H9 (cell line): ENCODE data around the gene PLXNA1. TPM values are rescaled to one million over a fixed set of nuclear protein-coding genes. Genes with fewer than 3 reads are reported as not detected.

Experiments
- DNase-seq: peaks from one replicate; pipeline ENCODE4 v3.0.0-alpha.2; 2017
- H2AFZ ChIP-seq: one replicate; pipeline ENCODE4 v1.6.1; 2013; ENCODE audit warnings: mild to moderate bottlenecking, low read length, control low read depth, moderate library complexity
- H2AK5ac ChIP-seq: 2 replicates; pipeline ENCODE4 v1.6.1; 2013; ENCODE audit warnings: low read length, control low read depth, mixed read lengths; ENCODE audit not compliant: insufficient read length
- H2BK120ac ChIP-seq: one replicate; pipeline ENCODE4 v1.6.1; 2013; ENCODE audit warnings: low read depth, mild to moderate bottlenecking, low read length, control low read depth, inconsistent platforms; ENCODE audit not compliant: poor library complexity, severe bottlenecking
- H2BK12ac ChIP-seq: 2 replicates; pipeline ENCODE4 v1.6.1; 2013; ENCODE audit warnings: low read length, control low read depth, mixed read lengths, low read depth; ENCODE audit not compliant: insufficient read length
- H2BK15ac ChIP-seq: 2 replicates; pipeline ENCODE4 v1.6.1; 2013; ENCODE audit warnings: low read depth, low read length, control low read depth
- H2BK20ac ChIP-seq: one replicate; pipeline ENCODE4 v1.6.1; 2013; ENCODE audit warnings: low read depth, mild to moderate bottlenecking, low read length, control low read depth, inconsistent platforms; ENCODE audit not compliant: poor library complexity, severe bottlenecking
- H2BK5ac ChIP-seq: 2 replicates; pipeline ENCODE4 v1.6.1; 2013; ENCODE audit warnings: low read length, control low read depth, mixed read lengths; ENCODE audit not compliant: insufficient read length
- H3K14ac ChIP-seq: 2 replicates; pipeline ENCODE4 v1.6.1; 2013; ENCODE audit warnings: low read length, control low read depth; ENCODE audit not compliant: insufficient read depth
- H3K18ac ChIP-seq: 2 replicates; pipeline ENCODE4 v1.6.1; 2013; ENCODE audit warnings: low read depth, mild to moderate bottlenecking, mixed read lengths, low read length, control low read depth; ENCODE audit not compliant: insufficient read length
- H3K23ac ChIP-seq: 2 replicates; pipeline ENCODE4 v1.6.1; 2013; ENCODE audit warnings: low read length, control low read depth, mixed read lengths, low read depth; ENCODE audit not compliant: insufficient read length
- H3K23me2 ChIP-seq: 2 replicates; pipeline ENCODE4 v1.6.1; 2013; ENCODE audit warnings: low read depth, mild to moderate bottlenecking, mixed read lengths, low read length, control low read depth; ENCODE audit not compliant: insufficient read length, poor library complexity, severe bottlenecking
- H3K27ac ChIP-seq: 2 replicates; pipeline ENCODE4 v1.5.1; 2013; ENCODE audit warnings: low read length, control low read depth, mixed read lengths, low read depth; ENCODE audit not compliant: insufficient read length
- H3K27me3 ChIP-seq: 2 replicates; pipeline ENCODE4 v1.6.1; 2013; ENCODE audit warnings: low read length, control low read depth, inconsistent platforms; ENCODE audit not compliant: insufficient read depth
- H3K4ac ChIP-seq: 2 replicates; pipeline ENCODE4 v1.6.1; 2013; ENCODE audit warnings: low read depth, mild to moderate bottlenecking, control low read depth, inconsistent platforms, low read length, moderate library complexity
- H3K4me1 ChIP-seq: 2 replicates; pipeline ENCODE4 v1.6.1; 2013; ENCODE audit warnings: low read length, control low read depth, inconsistent platforms; ENCODE audit not compliant: insufficient read depth
- H3K4me2 ChIP-seq: 2 replicates; pipeline ENCODE4 v1.6.1; 2013; ENCODE audit warnings: low read length, control low read depth, mixed read lengths; ENCODE audit not compliant: insufficient read length, insufficient read depth
- H3K56ac ChIP-seq: 2 replicates; pipeline ENCODE4 v1.6.1; 2013; ENCODE audit warnings: low read depth, mild to moderate bottlenecking, mixed read lengths, low read length, control low read depth; ENCODE audit not compliant: insufficient read length
- H3K79me1 ChIP-seq: 2 replicates; pipeline ENCODE4 v1.6.1; 2013; ENCODE audit warnings: low read depth, mild to moderate bottlenecking, moderate library complexity, low read length, control low read depth, inconsistent platforms; ENCODE audit not compliant: insufficient read depth, poor library complexity, severe bottlenecking
- H3K79me2 ChIP-seq: 2 replicates; pipeline ENCODE4 v1.6.1; 2013; ENCODE audit warnings: low read length, control low read depth, inconsistent platforms; ENCODE audit not compliant: insufficient read depth
- H3K9ac ChIP-seq: 2 replicates; pipeline ENCODE4 v1.6.1; 2013; ENCODE audit warnings: low read length, control low read depth, mixed read lengths; ENCODE audit not compliant: insufficient read length; ENCODE audit errors: extremely low read depth
- H3K9me3 ChIP-seq: one replicate; pipeline ENCODE4 v1.6.1; 2013; ENCODE audit warnings: low read depth, low read length, inconsistent platforms; ENCODE audit not compliant: control insufficient read depth
- H3T11ph ChIP-seq: one replicate; pipeline ENCODE4 v1.6.1; 2013; ENCODE audit warnings: mild to moderate bottlenecking, low read length, control low read depth, inconsistent platforms
- H4K20me1 ChIP-seq: one replicate; pipeline ENCODE4 v1.6.1; 2013; ENCODE audit not compliant: control insufficient read depth, insufficient read length, insufficient read depth
- H4K5ac ChIP-seq: 2 replicates; pipeline ENCODE4 v1.6.1; 2013; ENCODE audit warnings: low read depth, mild to moderate bottlenecking, mixed read lengths, low read length, control low read depth; ENCODE audit not compliant: insufficient read length
- H4K8ac ChIP-seq: replicated peaks from 2 replicates; pipeline ENCODE4 v1.6.1; 2013; ENCODE audit warnings: low read length, control low read depth, mixed read lengths, low read depth; ENCODE audit not compliant: insufficient read length
- H4K91ac ChIP-seq: 2 replicates; pipeline ENCODE4 v1.6.1; 2013; ENCODE audit warnings: low read depth, mild to moderate bottlenecking, moderate library complexity, mixed read lengths, low read length, control low read depth; ENCODE audit not compliant: insufficient read length
- H3K27ac Mint-ChIP-seq, 3 experiments: 2 replicates in 2 of 3; 3 replicates in 1 of 3; pipeline ENCODE4 v1.8.0; 2020 to 2021; ENCODE audit warnings: mixed read lengths in 3 of 3, mild to moderate bottlenecking in 1 of 3, moderate library complexity in 1 of 3
- H3K27me3 Mint-ChIP-seq: 2 replicates; pipeline ENCODE4 v1.8.0; 2021; ENCODE audit warnings: low read depth, mild to moderate bottlenecking, moderate library complexity, mixed read lengths
- H3K36me3 Mint-ChIP-seq, 3 experiments: 2 replicates in 2 of 3; 3 replicates in 1 of 3; pipeline ENCODE4 v1.8.0; 2020 to 2021; ENCODE audit warnings: low read depth in 3 of 3, mixed read lengths in 3 of 3; ENCODE audit not compliant: insufficient read depth in 1 of 3
- H3K4me1 Mint-ChIP-seq, 2 experiments: 2 replicates each; pipeline ENCODE4 v1.8.0; 2020; ENCODE audit warnings: mixed read lengths in 2 of 2
- H3K4me3 Mint-ChIP-seq, 2 experiments: 2 replicates in 1 of 2; 3 replicates in 1 of 2; pipeline ENCODE4 v1.8.0; 2020 to 2021; ENCODE audit warnings: mild to moderate bottlenecking in 2 of 2, mixed read lengths in 2 of 2, moderate library complexity in 1 of 2
- H3K9me3 Mint-ChIP-seq, 2 experiments: 2 replicates in 1 of 2; 3 replicates in 1 of 2; pipeline ENCODE4 v1.8.0; 2020; ENCODE audit warnings: mild to moderate bottlenecking in 2 of 2, mixed read lengths in 2 of 2, moderate library complexity in 1 of 2
- CTCF ChIP-seq: fragments of 200-600 bp; sonication (generic); conservative IDR thresholded peaks from 3 replicates; pipeline ENCODE4 v1.8.0; 2021; ENCODE audit warnings: antibody characterized with exemption, mild to moderate bottlenecking
- WGBS: extraction: QIAGEN DNeasy Blood & Tissue Kit; methylation state at CpG from one replicate; pipeline ENCODE4 v1.1.7; 2013; ENCODE audit warnings: missing lambda C conversion rate, low lambda C conversion rate, mixed read lengths; ENCODE audit not compliant: insufficient read length; ENCODE audit errors: extremely low coverage; 5-methylcytosine and 5-hydroxymethylcytosine counted together
- total RNA-seq: library from RNA; stranded (reverse); gene quantifications from 2 replicates; pipeline ENCODE4 v1.2.1, GENCODE V29; 2021

PLXNA1 gene
- total RNA-seq, 1 experiment from 2014 or later: 42.1 TPM

- H3K14ac ChIP-seq: no peak overlapping the region
- no peak overlapping the region for H3K9ac ChIP-seq
- no peak overlapping the region for H2BK20ac ChIP-seq
- Mint-ChIP-seq H3K27ac (peak overlapping the region in 2 of 3 experiments; percentile 52 to 68; a peak in 3 of 7 replicates), H3K27me3 (no peaks in the 10 kb centered on the region), H3K4me3 (no peak overlapping the region), H3K4me1 (no peaks in the 10 kb centered on the region), H3K36me3 (peaks cover 12 to 46% (median 41%) of the 10 kb centered on the region in 3 experiments; a peak in 6 of 7 replicates), H3K9me3 (no peaks in the 10 kb centered on the region)
- TF ChIP-seq CTCF: no peak
- no peak overlapping the region for H4K8ac ChIP-seq
- no peak overlapping the region for H3K56ac ChIP-seq
- no peaks in the 10 kb centered on the region for H3K79me2 ChIP-seq
- no peak for DNase-seq
- H3K27ac ChIP-seq: no peak overlapping the region
- H2AFZ ChIP-seq: no peak overlapping the region
- no peak overlapping the region for H2BK15ac ChIP-seq
- no peaks in the 10 kb centered on the region for H3K4me1 ChIP-seq
- no peak overlapping the region for H3K4me2 ChIP-seq
- no peak overlapping the region for H2BK12ac ChIP-seq
- H4K91ac ChIP-seq: no peak overlapping the region
- no peak overlapping the region for H3K18ac ChIP-seq
- H4K5ac ChIP-seq: no peak overlapping the region
- WGBS: no CpG with 5 or more reads among the region's 21 CpGs
- H3K79me1 ChIP-seq: no peaks in the 10 kb centered on the region
- no peak overlapping the region for H3T11ph ChIP-seq
- H2BK5ac ChIP-seq: no peak overlapping the region
- no peak overlapping the region for H3K4ac ChIP-seq
- H4K20me1 ChIP-seq: no peaks in the 10 kb centered on the region
- H2AK5ac ChIP-seq: no peak overlapping the region
- no peaks in the 10 kb centered on the region for H3K9me3 ChIP-seq
- H3K23me2 ChIP-seq: no peaks in the 10 kb centered on the region
- no peaks in the 10 kb centered on the region for H3K27me3 ChIP-seq
- H3K23ac ChIP-seq: no peak overlapping the region
- H2BK120ac ChIP-seq: no peak overlapping the region
Observed at GRCh38 chr3:127027061-127027735, 44.3 kb downstream of the PLXNA1 start.
